Retinal pigment epithelial cell (primary cell): Measurements from ENCODE around the gene NSUN4.
"Not testable (repeated sequence)": the region's sequence is repeated elsewhere in the genome, so short reads cannot be mapped to it uniquely, and the experiment has no call there.

Experiments used
- DNase-seq: peaks from one replicate; pipeline ENCODE4 v3.0.0-alpha.2; 2010; ENCODE audit warnings: low read depth
- H3K4me3 ChIP-seq: 2 replicates; pipeline ENCODE4 v1.5.1; 2011; ENCODE audit warnings: mild to moderate bottlenecking, low read length, control low read depth, moderate library complexity
- CTCF ChIP-seq: conservative IDR thresholded peaks from 2 replicates; pipeline ENCODE4 v1.5.1; 2011; ENCODE audit warnings: low read depth, low read length, control low read depth, inconsistent platforms

The NSUN4 gene

GRCh38 chr1:46343351-46343695, 2.7 kb downstream of the NSUN4 start:
- TF ChIP-seq CTCF = no peak
- DNase-seq = no peak

GRCh38 chr1:46343705-46344104, 3.1 kb downstream of the NSUN4 start:
- no peak for DNase-seq
- TF ChIP-seq CTCF = no peak
- H3K4me3 ChIP-seq = no peak overlapping the region

More at GRCh38 chr1:46343351-46343695, 2.7 kb downstream of the NSUN4 start:
- H3K4me3 ChIP-seq = no peak overlapping the region

GRCh38 chr1:46344481-46344880, 3.9 kb downstream of the NSUN4 start:
- H3K4me3 ChIP-seq = no peak overlapping the region
- TF ChIP-seq CTCF = no peak
- DNase-seq = no peak

GRCh38 chr1:46345281-46345680, 4.7 kb downstream of the NSUN4 start:
- H3K4me3 ChIP-seq = no peak overlapping the region
- no peak for TF ChIP-seq CTCF
- no peak for DNase-seq

- DNase-seq = no peak
- H3K4me3 ChIP-seq = no peak overlapping the region
- no peak for TF ChIP-seq CTCF
Observed at GRCh38 chr1:46352363-46352762, 11.8 kb downstream of the NSUN4 start.

- DNase-seq, H3K4me3 ChIP-seq: not testable (repeated sequence)
Observed at GRCh38 chr1:46355920-46356319, 15.3 kb downstream of the NSUN4 start.

- H3K4me3 ChIP-seq = no peak overlapping the region
- DNase-seq = no peak
- no peak for TF ChIP-seq CTCF
Observed at GRCh38 chr1:46362158-46362557, 21.6 kb downstream of the NSUN4 start.

GRCh38 chr1:46363121-46363520, 22.5 kb downstream of the NSUN4 start:
- no peak for DNase-seq
- no peak for TF ChIP-seq CTCF
- H3K4me3 ChIP-seq = no peak overlapping the region
